ENCODE results near the gene THAP11.

Gene THAP11

DNA sequence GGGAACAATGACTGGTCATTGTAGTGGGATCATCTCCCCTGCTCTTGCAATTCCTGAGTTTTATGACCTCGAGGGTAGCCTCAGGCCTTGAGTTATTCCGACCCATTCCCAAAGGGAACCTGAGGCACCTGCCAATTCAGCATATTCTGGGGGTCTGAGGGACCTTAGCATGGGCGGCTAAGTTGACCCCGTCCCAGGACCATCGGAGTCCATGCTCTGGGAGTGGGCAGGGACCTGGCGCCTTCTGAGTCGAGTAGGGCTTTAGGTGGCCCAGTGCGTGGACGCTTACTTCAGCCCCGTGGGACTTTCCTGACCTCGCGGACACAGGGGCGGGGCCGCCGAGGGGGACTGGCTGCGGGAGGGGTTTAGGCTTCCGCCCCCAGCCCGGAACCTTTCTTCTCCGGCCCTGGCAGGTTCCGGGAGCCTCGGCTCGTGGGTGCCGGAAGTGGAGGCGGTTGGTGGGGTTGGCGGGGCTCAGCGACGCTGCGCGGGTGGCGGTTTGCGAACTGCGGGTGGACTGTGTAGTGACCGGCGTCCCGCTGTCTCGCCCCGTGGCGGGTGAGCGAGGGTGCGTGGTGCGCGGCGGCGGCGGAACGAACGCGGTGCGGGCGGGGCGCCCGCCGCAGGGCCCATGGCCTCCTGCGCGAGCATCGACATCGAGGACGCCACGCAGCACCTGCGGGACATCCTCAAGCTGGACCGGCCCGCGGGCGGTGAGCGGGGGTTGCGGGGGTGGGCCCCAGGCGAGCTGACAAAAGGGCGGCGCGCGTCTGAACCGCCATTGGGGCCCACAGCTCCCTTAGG is 30.7 kb downstream of the THAP11 start, which contains the start of gene EDC4:
Gene EDC4, plus strand, starts transcription at position 422 of the 804 bp plus-strand sequence. Its CDS starts 210 bp downstream, at position 632.
- H3K36me3 ChIP-seq (ENCODE audit: insufficient read depth, low read length) = peaks cover 52% of the 10 kb centered on the region; the same call in 1 of the 2 replicates
- H3K9ac ChIP-seq (ENCODE audit: low read depth, low read length, poor library complexity, severe bottlenecking) = peak within 1 kb of the TSS; percentile 92
- H3K9me2 ChIP-seq (replicated peaks; ENCODE audit: low read depth, low read length) = no peaks in the 10 kb centered on the region
- peak within 1 kb of the TSS; percentile 91 for H3K4me2 ChIP-seq (ENCODE audit: low read depth, low read length, poor library complexity, severe bottlenecking)
- H3K9me3 ChIP-seq (ENCODE audit: insufficient read depth, low read depth, low read length) = no peaks in the 10 kb centered on the region
- H3K4me1 ChIP-seq (ENCODE audit: insufficient read depth, low read length, poor library complexity, severe bottlenecking) = peaks cover 23% of the 10 kb centered on the region
- H2AFZ ChIP-seq (ENCODE audit: low read length) = peak within 1 kb of the TSS; percentile 90
- H3K79me2 ChIP-seq (ENCODE audit: insufficient read depth, low read length) = peaks cover 47% of the 10 kb centered on the region
- no peaks in the 10 kb centered on the region for H3F3A ChIP-seq (ENCODE audit: low read depth)
- TF ChIP-seq, protein P1, sequence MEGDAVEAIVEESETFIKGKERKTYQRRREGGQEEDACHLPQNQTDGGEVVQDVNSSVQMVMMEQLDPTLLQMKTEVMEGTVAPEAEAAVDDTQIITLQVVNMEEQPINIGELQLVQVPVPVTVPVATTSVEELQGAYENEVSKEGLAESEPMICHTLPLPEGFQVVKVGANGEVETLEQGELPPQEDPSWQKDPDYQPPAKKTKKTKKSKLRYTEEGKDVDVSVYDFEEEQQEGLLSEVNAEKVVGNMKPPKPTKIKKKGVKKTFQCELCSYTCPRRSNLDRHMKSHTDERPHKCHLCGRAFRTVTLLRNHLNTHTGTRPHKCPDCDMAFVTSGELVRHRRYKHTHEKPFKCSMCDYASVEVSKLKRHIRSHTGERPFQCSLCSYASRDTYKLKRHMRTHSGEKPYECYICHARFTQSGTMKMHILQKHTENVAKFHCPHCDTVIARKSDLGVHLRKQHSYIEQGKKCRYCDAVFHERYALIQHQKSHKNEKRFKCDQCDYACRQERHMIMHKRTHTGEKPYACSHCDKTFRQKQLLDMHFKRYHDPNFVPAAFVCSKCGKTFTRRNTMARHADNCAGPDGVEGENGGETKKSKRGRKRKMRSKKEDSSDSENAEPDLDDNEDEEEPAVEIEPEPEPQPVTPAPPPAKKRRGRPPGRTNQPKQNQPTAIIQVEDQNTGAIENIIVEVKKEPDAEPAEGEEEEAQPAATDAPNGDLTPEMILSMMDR (conservative IDR thresholded peaks at IDR 0.05; ENCODE audit: low read length) = no peak
- TF ChIP-seq EZH2phosphoT487 (IDR thresholded peaks at IDR 0.05; ENCODE audit: borderline replicate concordance) = no peak
- H4K20me1 ChIP-seq (ENCODE audit: insufficient read depth, low read length, poor library complexity, severe bottlenecking) = peaks cover 35% of the 10 kb centered on the region
- H3K27me3 ChIP-seq (ENCODE audit: insufficient read depth, low read length, poor library complexity, severe bottlenecking) = no peaks in the 10 kb centered on the region
- peak within 1 kb of the TSS; percentile 98 for H3K4me3 ChIP-seq (ENCODE audit: low read length, poor library complexity, severe bottlenecking)

DNA sequence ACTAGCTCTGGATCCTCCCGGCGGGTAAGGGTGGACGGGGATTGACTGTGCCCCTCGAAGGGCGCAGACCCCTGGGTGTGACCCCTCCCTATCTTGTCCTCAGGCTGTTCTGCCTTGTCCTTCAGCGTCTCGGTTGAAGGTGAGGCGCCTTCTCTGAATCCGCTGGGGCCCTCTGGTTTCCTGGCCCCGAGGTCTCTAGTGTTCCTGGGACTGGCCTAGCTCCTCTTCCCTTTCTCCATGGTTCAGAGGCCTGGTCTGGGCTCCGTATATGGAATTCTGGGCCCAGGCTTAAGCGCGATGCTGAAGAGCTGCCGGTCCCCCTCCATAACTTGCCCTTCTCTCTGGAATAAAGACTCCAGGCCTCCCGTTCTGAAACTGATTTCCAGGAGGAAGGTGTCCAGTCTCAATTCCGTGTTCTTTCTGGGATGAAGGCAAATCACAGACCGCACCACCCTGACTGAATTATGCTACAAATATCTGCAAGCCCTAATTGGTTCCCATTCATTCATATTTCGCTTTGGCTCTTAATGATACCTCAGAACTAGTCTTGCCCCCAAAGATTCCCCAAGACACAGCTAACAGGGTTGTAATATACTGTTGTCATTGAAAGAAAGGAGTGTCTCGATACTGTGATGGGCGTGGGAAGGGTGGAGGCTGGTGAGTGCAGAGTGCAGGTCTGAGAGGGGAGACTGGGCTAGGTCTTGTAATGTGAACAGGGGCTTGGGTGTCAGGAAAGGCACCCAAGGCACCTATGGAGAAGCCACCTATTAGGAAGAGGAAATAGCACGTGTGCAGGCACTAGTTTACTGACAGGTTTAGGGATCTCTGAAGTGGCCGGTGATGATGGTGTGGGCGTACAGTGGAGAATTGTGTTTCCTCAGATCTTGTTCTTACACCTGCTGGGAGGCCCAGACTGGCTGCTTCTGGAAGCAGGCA is 31.6 kb downstream of the THAP11 start:
- Histone ChIP-seq H3K4me3 (ENCODE audit: low read length, poor library complexity, severe bottlenecking) (peak overlapping the region; percentile 98), H4K20me1 (ENCODE audit: insufficient read depth, low read length, poor library complexity, severe bottlenecking) (peaks cover 35% of the 10 kb centered on the region), H3K4me2 (ENCODE audit: low read depth, low read length, poor library complexity, severe bottlenecking) (peak overlapping the region; percentile 91), H3K9ac (ENCODE audit: low read depth, low read length, poor library complexity, severe bottlenecking) (peak overlapping the region; percentile 92), H3K36me3 (ENCODE audit: insufficient read depth, low read length) (peaks cover 53% of the 10 kb centered on the region; the same call in 1 of the 2 replicates), H3K79me2 (ENCODE audit: insufficient read depth, low read length) (peaks cover 47% of the 10 kb centered on the region), H3K9me2 (replicated peaks; ENCODE audit: low read depth, low read length) (no peaks in the 10 kb centered on the region), H3K27me3 (ENCODE audit: insufficient read depth, low read length, poor library complexity, severe bottlenecking) (no peaks in the 10 kb centered on the region), H3K9me3 (ENCODE audit: insufficient read depth, low read depth, low read length) (no peaks in the 10 kb centered on the region), H2AFZ (ENCODE audit: low read length) (peak overlapping the region; percentile 90), H3K4me1 (ENCODE audit: insufficient read depth, low read length, poor library complexity, severe bottlenecking) (peaks cover 23% of the 10 kb centered on the region), H3F3A (ENCODE audit: low read depth) (no peaks in the 10 kb centered on the region)
- TF ChIP-seq, protein P1 (conservative IDR thresholded peaks at IDR 0.05; ENCODE audit: low read length) = no peak
- TF ChIP-seq EZH2phosphoT487 (IDR thresholded peaks at IDR 0.05; ENCODE audit: borderline replicate concordance) = no peak

DNA sequence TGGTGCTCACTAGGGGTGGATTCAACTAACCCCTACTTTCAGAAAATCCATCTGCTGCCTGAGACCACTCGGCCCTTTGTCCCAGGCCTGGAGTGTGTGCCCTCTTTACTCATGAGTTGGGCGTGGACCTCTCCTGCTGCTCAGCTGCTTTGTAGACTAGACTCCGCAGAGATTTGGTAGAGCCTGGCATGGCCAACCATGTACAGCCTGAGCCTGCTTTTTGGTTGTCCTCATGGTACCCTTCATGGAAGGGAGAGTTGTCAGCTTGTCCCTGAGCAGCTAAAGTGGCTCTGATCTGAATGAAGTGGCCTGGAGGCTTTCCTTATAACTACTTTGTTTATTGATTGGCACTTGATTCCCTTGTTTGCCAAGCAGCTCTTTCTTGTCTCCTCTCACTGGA is 32.3 kb downstream of the THAP11 start:
- H3K9me3 ChIP-seq (ENCODE audit: insufficient read depth, low read depth, low read length) = no peaks in the 10 kb centered on the region
- peaks cover 35% of the 10 kb centered on the region for H4K20me1 ChIP-seq (ENCODE audit: insufficient read depth, low read length, poor library complexity, severe bottlenecking)
- H3K79me2 ChIP-seq (ENCODE audit: insufficient read depth, low read length) = peaks cover 47% of the 10 kb centered on the region
- peaks cover 23% of the 10 kb centered on the region for H3K4me1 ChIP-seq (ENCODE audit: insufficient read depth, low read length, poor library complexity, severe bottlenecking)
- H3F3A ChIP-seq (ENCODE audit: low read depth) = no peaks in the 10 kb centered on the region
- peak overlapping the region; percentile 92 for H3K9ac ChIP-seq (ENCODE audit: low read depth, low read length, poor library complexity, severe bottlenecking)
- H3K4me2 ChIP-seq (ENCODE audit: low read depth, low read length, poor library complexity, severe bottlenecking) = peak overlapping the region; percentile 91
- H3K4me3 ChIP-seq (ENCODE audit: low read length, poor library complexity, severe bottlenecking) = peak overlapping the region; percentile 98
- peaks cover 53% of the 10 kb centered on the region; the same call in 1 of the 2 replicates for H3K36me3 ChIP-seq (ENCODE audit: insufficient read depth, low read length)
- H2AFZ ChIP-seq (ENCODE audit: low read length) = no peak overlapping the region
- H3K9me2 ChIP-seq (replicated peaks; ENCODE audit: low read depth, low read length) = no peaks in the 10 kb centered on the region
- TF ChIP-seq, protein P1 (conservative IDR thresholded peaks at IDR 0.05; ENCODE audit: low read length) = no peak
- TF ChIP-seq EZH2phosphoT487 (IDR thresholded peaks at IDR 0.05; ENCODE audit: borderline replicate concordance) = no peak
- H3K27me3 ChIP-seq (ENCODE audit: insufficient read depth, low read length, poor library complexity, severe bottlenecking) = no peaks in the 10 kb centered on the region

Measured in Loucy (cell line).